HepG2 (cell line): Measurements from ENCODE around the gene LAMA5. TPM values are rescaled to one million over a fixed set of nuclear protein-coding genes. Genes with fewer than 3 reads are reported as not detected.

Experiments used
- ATAC-seq: fragments of 200-7000 bp; cut with Tn5 transposase; 3 replicates; pipeline ENCODE4 v1.9.1; 2020; ENCODE audit warnings: mild to moderate bottlenecking, moderate library complexity
- BruUV-seq: library from RNA; stranded (reverse); fragments of 400-500 nt; replicated peaks from 2 replicates; lab custom pipeline; 2021; lab: Mats Ljungman, UMichigan
- CTCF ChIA-PET: fragments of 300-600 bp; formaldehyde crosslinking; extraction: SDS; loops from one replicate; lab custom pipeline; 2021; ENCODE audit warnings: low total read pairs, inconsistent platforms, low intra/inter-chr PET ratio; lab: Yijun Ruan, JAX
- POLR2A ChIA-PET: fragments of 350-600 bp; sonication (Branson Sonifier 250); formaldehyde crosslinking; loops from one replicate; lab custom pipeline; 2020; ENCODE audit warnings: antibody characterized with exemption, inconsistent platforms; lab: Yijun Ruan, JAX
- DNase-seq: peaks from one replicate; pipeline ENCODE4 v3.0.0-alpha.2; 2015; ENCODE audit warnings: low spot score
- FAIRE-seq: peaks from 3 replicates; lab custom pipeline; 2011; peaks lifted over from hg19 to GRCh38; lab: Jason Lieb, UNC
- H2AFZ ChIP-seq: one replicate; pipeline ENCODE4 v1.6.1; 2011; ENCODE audit warnings: low read length, inconsistent platforms
- H3K27ac ChIP-seq: fragments of 300-600 bp; 3 replicates; pipeline ENCODE4 v1.8.0; 2011; ENCODE audit warnings: mixed run types, mild to moderate bottlenecking, mixed read lengths, low read length, inconsistent platforms; ENCODE audit not compliant: insufficient read depth; ENCODE audit errors: extremely low read length
- H3K27me3 ChIP-seq, 2 experiments: fragments of 200-600 bp in 1 of 2; 2 replicates in 1 of 2; 3 replicates in 1 of 2; pipeline versions ENCODE4 v1.6.0 to v1.8.0; 2011; ENCODE audit warnings: low read length in 2 of 2, mild to moderate bottlenecking in 2 of 2, moderate library complexity in 2 of 2, inconsistent platforms in 1 of 2; ENCODE audit not compliant: insufficient read depth in 2 of 2, control insufficient read depth in 1 of 2
- H3K36me3 ChIP-seq, 2 experiments: fragments of 200-600 bp in 1 of 2; replicated peaks in 1 of 2; 2 replicates in 1 of 2; 3 replicates in 1 of 2; pipeline versions ENCODE4 v1.5.1 to v1.8.0; 2011; ENCODE audit warnings: low read length in 2 of 2, inconsistent platforms in 1 of 2; ENCODE audit not compliant: insufficient read depth in 2 of 2, control insufficient read depth in 1 of 2
- H3K4me1 ChIP-seq: 2 replicates; pipeline ENCODE4 v1.5.1; 2012; ENCODE audit warnings: low read length, inconsistent platforms; ENCODE audit not compliant: insufficient read depth
- H3K4me2 ChIP-seq: 2 replicates; pipeline ENCODE4 v1.6.0; 2011; ENCODE audit warnings: low read depth, low read length, inconsistent platforms
- H3K4me3 ChIP-seq, 3 experiments: fragments of 200-600 bp in 1 of 3; sonication (generic), shearing (Covaris generic) in 1 of 3; replicated peaks in 1 of 3; 2 replicates each; pipeline ENCODE4 v1.5.1; 2011 to 2016; ENCODE audit warnings: low read length in 3 of 3, inconsistent platforms in 2 of 3, low read depth in 2 of 3, mild to moderate bottlenecking in 2 of 3, control low read depth in 1 of 3, mixed read lengths in 1 of 3; ENCODE audit not compliant: insufficient read depth in 1 of 3
- H3K79me2 ChIP-seq: one replicate; pipeline ENCODE4 v1.6.1; 2011; ENCODE audit warnings: low read length, inconsistent platforms; ENCODE audit not compliant: insufficient read depth
- H3K9ac ChIP-seq: 2 replicates; pipeline ENCODE4 v1.6.0; 2011; ENCODE audit warnings: mild to moderate bottlenecking, low read depth, low read length, inconsistent platforms; ENCODE audit not compliant: insufficient read depth
- H3K9me3 ChIP-seq: 2 replicates; pipeline ENCODE4 v1.5.1; 2012; ENCODE audit warnings: mild to moderate bottlenecking, low read length
- H4K20me1 ChIP-seq: 2 replicates; pipeline ENCODE4 v1.6.0; 2011; ENCODE audit warnings: inconsistent platforms, mild to moderate bottlenecking, low read length, moderate library complexity; ENCODE audit not compliant: insufficient read depth
- JUND ChIP-seq: sonication (generic); formaldehyde crosslinking; IDR thresholded peaks from 2 replicates; pipeline ENCODE4 v1.8.0; 2022; ENCODE audit warnings: mild to moderate bottlenecking, missing genetic modification reagents
- PHF8 ChIP-seq: sonication (generic); formaldehyde crosslinking; IDR thresholded peaks from 2 replicates; pipeline ENCODE4 v1.5.0; 2020; ENCODE audit warnings: missing genetic modification reagents
- ZMYM2 ChIP-seq: sonication (generic); formaldehyde crosslinking; IDR thresholded peaks from 2 replicates; pipeline ENCODE4 v1.8.0; 2022; ENCODE audit warnings: mild to moderate bottlenecking, missing genetic modification reagents
- ZMYM3 ChIP-seq: sonication (generic); formaldehyde crosslinking; IDR thresholded peaks from 2 replicates; pipeline ENCODE4 v1.5.1; 2020; ENCODE audit warnings: mild to moderate bottlenecking, missing genetic modification reagents
- ZNF251 ChIP-seq: sonication (generic); formaldehyde crosslinking; IDR thresholded peaks from 2 replicates; pipeline ENCODE4 v1.9.0; 2021; ENCODE audit warnings: mild to moderate bottlenecking, missing genetic modification reagents
- ZNF350 ChIP-seq: sonication (generic); formaldehyde crosslinking; IDR thresholded peaks from 2 replicates; pipeline ENCODE4 v1.4.0; 2020; ENCODE audit warnings: mild to moderate bottlenecking, low read depth, missing genetic modification reagents, borderline replicate concordance
- ZNF354B ChIP-seq: sonication (generic); formaldehyde crosslinking; IDR thresholded peaks from 2 replicates; pipeline ENCODE4 v1.8.0; 2022; ENCODE audit warnings: mild to moderate bottlenecking, missing genetic modification reagents
- ZNF639 ChIP-seq: conservative IDR thresholded peaks from 2 replicates; pipeline ENCODE4 v1.6.1; 2018; ENCODE audit warnings: missing genetic modification reagents
- ZNF780A ChIP-seq: sonication (generic); formaldehyde crosslinking; IDR thresholded peaks from 2 replicates; pipeline ENCODE4 v1.8.0; 2022; ENCODE audit warnings: mild to moderate bottlenecking, missing genetic modification reagents, moderate library complexity
- WGBS: methylation state at CpG from one replicate; pipeline ENCODE4 v1.1.6; 2017; ENCODE audit warnings: low lambda C conversion rate; 5-methylcytosine and 5-hydroxymethylcytosine counted together
- in situ Hi-C: cut with HindIII; loops from 2 replicates; pipeline ENCODE4 v1.10.0; 2017; ENCODE audit warnings: low pct_unique_long_range_greater_than_20kb; ENCODE audit not compliant: extremely low pct_ligation_motif_present
- intact Hi-C: fragments of 100-400 bp; cut with micrococcal nuclease; formaldehyde crosslinking; loops from one replicate; pipeline ENCODE4 v1.10.0; 2022; ENCODE audit not compliant: unreplicated experiment
- polyA plus RNA-seq, 8 experiments: library from polyadenylated mRNA; depleted of rRNA in 3 of 8; stranded (reverse) in 7 of 8; unstranded in 1 of 8; fragments of >200 nt; fragmentation: Illumina TruSeq in 4 of 8; extraction: Trizol in 4 of 8; gene quantifications; 2 replicates each; pipeline versions ENCODE4 v1.2.1 to v1.2.3, GENCODE V29; 2011 to 2016; ENCODE audit warnings: low read depth in 4 of 8, missing spikeins in 1 of 8, mixed read lengths in 1 of 8; ENCODE audit not compliant: insufficient read depth in 1 of 8
- total RNA-seq, 5 experiments: library from RNA; depleted of rRNA; stranded (reverse); fragments of >200 nt; fragmentation: Illumina TruSeq; extraction: Trizol; gene quantifications; 2 replicates each; pipeline ENCODE4 v1.2.3, GENCODE V29; 2016; ENCODE audit warnings: low read depth in 1 of 5

The LAMA5 gene
- total and polyA plus RNA-seq, 2 of the 13 experiments (the other 11 are each of a cell fraction or from before 2014, with no cell fraction given): 21.0 to 44.7 TPM

- H3K27me3 ChIP-seq: no peaks in the 10 kb centered on the region
- no peak overlapping the region for H2AFZ ChIP-seq
- TF ChIP-seq ZMYM3 (CRISPR knock-in tag) (no peak), ZNF251 (CRISPR knock-in tag) (no peak), PHF8 (no peak), ZNF639 (no peak), ZMYM2 (CRISPR knock-in tag) (no peak), JUND (no peak), ZNF780A (no peak), ZNF354B (CRISPR knock-in tag) (no peak), ZNF350 (CRISPR knock-in tag) (no peak)
- no peak overlapping the region for H3K27ac ChIP-seq
- FAIRE-seq (no peak), DNase-seq (no peak), ATAC-seq (no peak)
- no peak overlapping the region for H3K4me2 ChIP-seq
- peaks cover 20% of the 10 kb centered on the region for H3K4me1 ChIP-seq
- H3K79me2 ChIP-seq: no peaks in the 10 kb centered on the region
- ChIA-PET CTCF (no interaction called here), POLR2A (interaction anchor here (1.8 kb wide), 1 partner anchor 28 kb away, joined by 7 read pairs; no protein-coding TSS in a partner anchor)
- 98% methylated on average over 16 of the region's 16 CpGs for WGBS
- H3K4me3 ChIP-seq: no peak overlapping the region
- H3K9me3 ChIP-seq: no peaks in the 10 kb centered on the region
- peaks cover 45 to 66% of the 10 kb centered on the region in 2 experiments for H3K36me3 ChIP-seq
- H3K9ac ChIP-seq: no peak overlapping the region
- H4K20me1 ChIP-seq: no peaks in the 10 kb centered on the region; the same call in 1 of the 2 replicates
- in situ Hi-C loops: no loop called here
- no TSS peak for BruUV-seq
- intact Hi-C loops: no loop called here
Measured at GRCh38 chr20:62338294-62338620, 28.9 kb downstream of the LAMA5 start.
